GM23338 (cell line): ENCODE data around the gene SETD1A. TPM values are rescaled to one million over a fixed set of nuclear protein-coding genes. Genes with fewer than 3 reads are reported as not detected.

Experiments used
- ATAC-seq: fragments of 200-7000 bp; cut with Tn5 transposase; 3 replicates; pipeline ENCODE4 v1.9.1; 2020
- DNase-seq: peaks from one replicate; pipeline ENCODE4 v3.0.0-alpha.2; 2015; ENCODE audit warnings: low spot score
- H2AFZ ChIP-seq: fragments of 200-600 bp; sonication (generic); 2 replicates; pipeline ENCODE4 v1.8.0; 2016; ENCODE audit warnings: antibody characterized with exemption, mild to moderate bottlenecking, moderate library complexity
- H3F3A ChIP-seq: fragments of 200-600 bp; sonication (generic); replicated peaks from 2 replicates; pipeline ENCODE4 v1.8.0; 2017; ENCODE audit warnings: antibody characterized with exemption, mixed run types, low read depth
- H3K27ac ChIP-seq: fragments of 200-600 bp; sonication (generic); 2 replicates; pipeline ENCODE4 v1.6.1; 2016; ENCODE audit warnings: low read depth
- H3K27me3 ChIP-seq: fragments of 200-600 bp; sonication (generic); 2 replicates; pipeline ENCODE4 v1.8.0; 2016; ENCODE audit warnings: mild to moderate bottlenecking, mixed run types, moderate library complexity; ENCODE audit not compliant: insufficient read depth
- H3K36me3 ChIP-seq: fragments of 200-600 bp; sonication (generic); 2 replicates; pipeline ENCODE4 v1.8.0; 2016; ENCODE audit warnings: mild to moderate bottlenecking; ENCODE audit not compliant: insufficient read depth
- H3K4me1 ChIP-seq: fragments of 200-600 bp; sonication (generic); 2 replicates; pipeline ENCODE4 v1.8.0; 2016; ENCODE audit warnings: mild to moderate bottlenecking, moderate library complexity; ENCODE audit not compliant: insufficient read depth
- H3K4me2 ChIP-seq: fragments of 200-600 bp; sonication (generic); 2 replicates; pipeline ENCODE4 v1.7.1; 2017; ENCODE audit warnings: mixed run types
- H3K4me3 ChIP-seq: fragments of 200-600 bp; sonication (generic); 2 replicates; pipeline ENCODE4 v1.6.1; 2016; ENCODE audit warnings: mixed run types
- H3K79me2 ChIP-seq: fragments of 200-600 bp; sonication (generic); replicated peaks from 2 replicates; pipeline ENCODE4 v1.8.0; 2017; ENCODE audit warnings: mild to moderate bottlenecking; ENCODE audit not compliant: insufficient read depth
- H3K9me2 ChIP-seq: fragments of 200-600 bp; sonication (generic); 2 replicates; pipeline ENCODE4 v1.8.0; 2017; ENCODE audit not compliant: insufficient read depth
- H4K20me1 ChIP-seq: fragments of 200-600 bp; sonication (generic); replicated peaks from 2 replicates; pipeline ENCODE4 v1.8.0; 2017; ENCODE audit warnings: mild to moderate bottlenecking; ENCODE audit not compliant: insufficient read depth
- H3K27ac Mint-ChIP-seq: 2 replicates; pipeline ENCODE4 v1.8.0; 2020; ENCODE audit warnings: inconsistent platforms, mild to moderate bottlenecking, moderate library complexity, mixed read lengths
- H3K27me3 Mint-ChIP-seq: 3 replicates; pipeline ENCODE4 v1.8.0; 2022; ENCODE audit warnings: low read depth, mild to moderate bottlenecking, moderate library complexity, mixed read lengths, inconsistent platforms; ENCODE audit not compliant: insufficient read depth, poor library complexity
- H3K36me3 Mint-ChIP-seq: 3 replicates; pipeline ENCODE4 v1.8.0; 2021; ENCODE audit warnings: low read depth, mild to moderate bottlenecking, inconsistent platforms, moderate library complexity, mixed read lengths
- H3K4me1 Mint-ChIP-seq: 3 replicates; pipeline ENCODE4 v1.8.0; 2020; ENCODE audit warnings: mild to moderate bottlenecking, inconsistent platforms, mixed read lengths
- H3K4me3 Mint-ChIP-seq: 3 replicates; pipeline ENCODE4 v1.8.0; 2021; ENCODE audit warnings: moderate library complexity, mild to moderate bottlenecking, inconsistent platforms, mixed read lengths
- H3K9me3 Mint-ChIP-seq: 3 replicates; pipeline ENCODE4 v1.8.0; 2020; ENCODE audit warnings: moderate library complexity, mild to moderate bottlenecking, inconsistent platforms, mixed read lengths
- NANOG ChIP-seq: IDR thresholded peaks from 2 replicates; pipeline ENCODE4 v1.6.1; 2016; ENCODE audit warnings: antibody characterized with exemption, borderline replicate concordance
- POLR2AphosphoS5 ChIP-seq: IDR thresholded peaks from 2 replicates; pipeline ENCODE4 v1.6.1; 2016; ENCODE audit warnings: antibody characterized with exemption, low read depth
- ZNF114 ChIP-seq: fragments of 250-450 bp; sonication (Bioruptor Pico); IDR thresholded peaks from 2 replicates; pipeline ENCODE4 v1.5.0; 2020; ENCODE audit warnings: mild to moderate bottlenecking, moderate library complexity
- polyA plus RNA-seq: library from polyadenylated mRNA; unstranded; fragments of >200 nt; fragmentation: Nextera tagmentation; extraction: Ambion mirVana; gene quantifications from 2 replicates; pipeline ENCODE4 v1.2.1, GENCODE V29; 2016
- total RNA-seq: library from RNA; depleted of rRNA; stranded (reverse); fragments of >200 nt; shearing (Covaris generic); gene quantifications from 2 replicates; pipeline ENCODE4 v1.2.3, GENCODE V29; 2014
- TF ChIP-seq, protein P1 (sequence below): fragments of 250-450 bp; sonication (Bioruptor Pico); IDR thresholded peaks from 2 replicates; pipeline ENCODE4 v1.5.0; 2020; ENCODE audit warnings: mild to moderate bottlenecking, moderate library complexity
- TF ChIP-seq, protein P2 (sequence below): IDR thresholded peaks from one replicate; pipeline ENCODE4 v1.6.1; 2018; ENCODE audit warnings: antibody characterized with exemption; ENCODE audit not compliant: unreplicated experiment

SETD1A gene
- total and polyA plus RNA-seq, 2 experiments from 2014 or later = 10.8 to 21.9 TPM

- TF ChIP-seq, protein P1, sequence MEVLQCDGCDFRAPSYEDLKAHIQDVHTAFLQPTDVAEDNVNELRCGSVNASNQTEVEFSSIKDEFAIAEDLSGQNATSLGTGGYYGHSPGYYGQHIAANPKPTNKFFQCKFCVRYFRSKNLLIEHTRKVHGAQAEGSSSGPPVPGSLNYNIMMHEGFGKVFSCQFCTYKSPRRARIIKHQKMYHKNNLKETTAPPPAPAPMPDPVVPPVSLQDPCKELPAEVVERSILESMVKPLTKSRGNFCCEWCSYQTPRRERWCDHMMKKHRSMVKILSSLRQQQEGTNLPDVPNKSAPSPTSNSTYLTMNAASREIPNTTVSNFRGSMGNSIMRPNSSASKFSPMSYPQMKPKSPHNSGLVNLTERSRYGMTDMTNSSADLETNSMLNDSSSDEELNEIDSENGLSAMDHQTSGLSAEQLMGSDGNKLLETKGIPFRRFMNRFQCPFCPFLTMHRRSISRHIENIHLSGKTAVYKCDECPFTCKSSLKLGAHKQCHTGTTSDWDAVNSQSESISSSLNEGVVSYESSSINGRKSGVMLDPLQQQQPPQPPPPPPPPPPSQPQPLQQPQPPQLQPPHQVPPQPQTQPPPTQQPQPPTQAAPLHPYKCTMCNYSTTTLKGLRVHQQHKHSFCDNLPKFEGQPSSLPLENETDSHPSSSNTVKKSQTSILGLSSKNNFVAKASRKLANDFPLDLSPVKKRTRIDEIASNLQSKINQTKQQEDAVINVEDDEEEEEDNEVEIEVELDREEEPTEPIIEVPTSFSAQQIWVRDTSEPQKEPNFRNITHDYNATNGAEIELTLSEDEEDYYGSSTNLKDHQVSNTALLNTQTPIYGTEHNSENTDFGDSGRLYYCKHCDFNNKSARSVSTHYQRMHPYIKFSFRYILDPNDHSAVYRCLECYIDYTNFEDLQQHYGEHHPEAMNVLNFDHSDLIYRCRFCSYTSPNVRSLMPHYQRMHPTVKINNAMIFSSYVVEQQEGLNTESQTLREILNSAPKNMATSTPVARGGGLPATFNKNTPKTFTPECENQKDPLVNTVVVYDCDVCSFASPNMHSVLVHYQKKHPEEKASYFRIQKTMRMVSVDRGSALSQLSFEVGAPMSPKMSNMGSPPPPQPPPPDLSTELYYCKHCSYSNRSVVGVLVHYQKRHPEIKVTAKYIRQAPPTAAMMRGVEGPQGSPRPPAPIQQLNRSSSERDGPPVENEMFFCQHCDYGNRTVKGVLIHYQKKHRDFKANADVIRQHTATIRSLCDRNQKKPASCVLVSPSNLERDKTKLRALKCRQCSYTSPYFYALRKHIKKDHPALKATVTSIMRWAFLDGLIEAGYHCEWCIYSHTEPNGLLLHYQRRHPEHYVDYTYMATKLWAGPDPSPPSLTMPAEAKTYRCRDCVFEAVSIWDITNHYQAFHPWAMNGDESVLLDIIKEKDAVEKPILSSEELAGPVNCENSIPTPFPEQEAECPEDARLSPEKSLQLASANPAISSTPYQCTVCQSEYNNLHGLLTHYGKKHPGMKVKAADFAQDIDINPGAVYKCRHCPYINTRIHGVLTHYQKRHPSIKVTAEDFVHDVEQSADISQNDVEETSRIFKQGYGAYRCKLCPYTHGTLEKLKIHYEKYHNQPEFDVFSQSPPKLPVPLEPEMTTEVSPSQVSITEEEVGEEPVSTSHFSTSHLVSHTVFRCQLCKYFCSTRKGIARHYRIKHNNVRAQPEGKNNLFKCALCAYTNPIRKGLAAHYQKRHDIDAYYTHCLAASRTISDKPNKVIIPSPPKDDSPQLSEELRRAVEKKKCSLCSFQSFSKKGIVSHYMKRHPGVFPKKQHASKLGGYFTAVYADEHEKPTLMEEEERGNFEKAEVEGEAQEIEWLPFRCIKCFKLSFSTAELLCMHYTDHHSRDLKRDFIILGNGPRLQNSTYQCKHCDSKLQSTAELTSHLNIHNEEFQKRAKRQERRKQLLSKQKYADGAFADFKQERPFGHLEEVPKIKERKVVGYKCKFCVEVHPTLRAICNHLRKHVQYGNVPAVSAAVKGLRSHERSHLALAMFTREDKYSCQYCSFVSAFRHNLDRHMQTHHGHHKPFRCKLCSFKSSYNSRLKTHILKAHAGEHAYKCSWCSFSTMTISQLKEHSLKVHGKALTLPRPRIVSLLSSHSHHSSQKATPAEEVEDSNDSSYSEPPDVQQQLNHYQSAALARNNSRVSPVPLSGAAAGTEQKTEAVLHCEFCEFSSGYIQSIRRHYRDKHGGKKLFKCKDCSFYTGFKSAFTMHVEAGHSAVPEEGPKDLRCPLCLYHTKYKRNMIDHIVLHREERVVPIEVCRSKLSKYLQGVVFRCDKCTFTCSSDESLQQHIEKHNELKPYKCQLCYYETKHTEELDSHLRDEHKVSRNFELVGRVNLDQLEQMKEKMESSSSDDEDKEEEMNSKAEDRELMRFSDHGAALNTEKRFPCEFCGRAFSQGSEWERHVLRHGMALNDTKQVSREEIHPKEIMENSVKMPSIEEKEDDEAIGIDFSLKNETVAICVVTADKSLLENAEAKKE (CRISPR knock-in tag) = no peak
- TF ChIP-seq ZNF114 (CRISPR knock-in tag) (no peak), NANOG (no peak)
Observed at GRCh38 chr16:31002250-31002700, 44.7 kb downstream of the SETD1A start (continued).

GRCh38 chr16:31002862-31003341 lies 45.3 kb downstream of the SETD1A start:
- H3K79me2 ChIP-seq = peaks cover 5% of the 10 kb centered on the region
- no peak for DNase-seq
- H3K27ac Mint-ChIP-seq = no peak overlapping the region
- TF ChIP-seq, protein P1 (CRISPR knock-in tag) = no peak
- no peak for TF ChIP-seq POLR2AphosphoS5
- TF ChIP-seq, protein P2, sequence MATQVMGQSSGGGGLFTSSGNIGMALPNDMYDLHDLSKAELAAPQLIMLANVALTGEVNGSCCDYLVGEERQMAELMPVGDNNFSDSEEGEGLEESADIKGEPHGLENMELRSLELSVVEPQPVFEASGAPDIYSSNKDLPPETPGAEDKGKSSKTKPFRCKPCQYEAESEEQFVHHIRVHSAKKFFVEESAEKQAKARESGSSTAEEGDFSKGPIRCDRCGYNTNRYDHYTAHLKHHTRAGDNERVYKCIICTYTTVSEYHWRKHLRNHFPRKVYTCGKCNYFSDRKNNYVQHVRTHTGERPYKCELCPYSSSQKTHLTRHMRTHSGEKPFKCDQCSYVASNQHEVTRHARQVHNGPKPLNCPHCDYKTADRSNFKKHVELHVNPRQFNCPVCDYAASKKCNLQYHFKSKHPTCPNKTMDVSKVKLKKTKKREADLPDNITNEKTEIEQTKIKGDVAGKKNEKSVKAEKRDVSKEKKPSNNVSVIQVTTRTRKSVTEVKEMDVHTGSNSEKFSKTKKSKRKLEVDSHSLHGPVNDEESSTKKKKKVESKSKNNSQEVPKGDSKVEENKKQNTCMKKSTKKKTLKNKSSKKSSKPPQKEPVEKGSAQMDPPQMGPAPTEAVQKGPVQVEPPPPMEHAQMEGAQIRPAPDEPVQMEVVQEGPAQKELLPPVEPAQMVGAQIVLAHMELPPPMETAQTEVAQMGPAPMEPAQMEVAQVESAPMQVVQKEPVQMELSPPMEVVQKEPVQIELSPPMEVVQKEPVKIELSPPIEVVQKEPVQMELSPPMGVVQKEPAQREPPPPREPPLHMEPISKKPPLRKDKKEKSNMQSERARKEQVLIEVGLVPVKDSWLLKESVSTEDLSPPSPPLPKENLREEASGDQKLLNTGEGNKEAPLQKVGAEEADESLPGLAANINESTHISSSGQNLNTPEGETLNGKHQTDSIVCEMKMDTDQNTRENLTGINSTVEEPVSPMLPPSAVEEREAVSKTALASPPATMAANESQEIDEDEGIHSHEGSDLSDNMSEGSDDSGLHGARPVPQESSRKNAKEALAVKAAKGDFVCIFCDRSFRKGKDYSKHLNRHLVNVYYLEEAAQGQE = no peak

More at GRCh38 chr16:31002862-31003341, 45.3 kb downstream of the SETD1A start:
- Mint-ChIP-seq H3K9me3 (no peaks in the 10 kb centered on the region), H3K36me3 (no peaks in the 10 kb centered on the region; the same call in 2 of the 3 replicates), H3K4me1 (peaks cover 13% of the 10 kb centered on the region), H3K4me3 (no peak overlapping the region), H3K27me3 (peaks cover 23% of the 10 kb centered on the region)
- Histone ChIP-seq H3F3A (peaks cover 2% of the 10 kb centered on the region; the same call in 1 of the 2 replicates), H3K27me3 (no peaks in the 10 kb centered on the region), H3K4me2 (no peak overlapping the region), H4K20me1 (0 out of 2 replicates have a peak, but pooled peaks cover 5% of the 10 kb centered on the region), H3K36me3 (no peaks in the 10 kb centered on the region; the same call in 1 of the 2 replicates), H3K9me2 (no peaks in the 10 kb centered on the region), H3K4me1 (peaks cover 5% of the 10 kb centered on the region; the same call in 1 of the 2 replicates), H3K27ac (no peak overlapping the region), H3K4me3 (no peak overlapping the region), H2AFZ (no peak overlapping the region)
- ATAC-seq = no peak
